HG03378 (cell line): ENCODE results near the gene ZNF317.
"Not testable (repeated sequence)": the region's sequence is repeated elsewhere in the genome, so short reads cannot be mapped to it uniquely, and the experiment has no call there.

Experiments used
- ATAC-seq: cut with Tn5 transposase; IDR thresholded peaks from one replicate; pipeline ENCODE4 v1.9.1; 2021; ENCODE audit warnings: mild to moderate bottlenecking, moderate library complexity; ENCODE audit not compliant: unreplicated experiment

ZNF317 gene

GRCh38 chr19:9171393-9171991, 31.3 kb downstream of the ZNF317 start:
- no peak for ATAC-seq

GRCh38 chr19:9175326-9175725, 35.1 kb downstream of the ZNF317 start:
- ATAC-seq, result no peak

GRCh38 chr19:9178901-9179300, 38.7 kb downstream of the ZNF317 start, which contains the start of gene OR7D2:
Gene OR7D2 (plus strand): TSS chr19:9178979. CDS start chr19:9185782, 6,803 bp downstream.
- ATAC-seq, result no peak

- no peak for ATAC-seq
These were observed 42.8 kb downstream of the ZNF317 start for GRCh38 chr19:9183000-9183399.

- no peak for ATAC-seq
These were observed 47.0 kb downstream of the ZNF317 start for GRCh38 chr19:9187191-9187590.

GRCh38 chr19:9189535-9189934, 49.3 kb downstream of the ZNF317 start:
- no peak for ATAC-seq

- not testable (repeated sequence) for ATAC-seq
These were observed 57.8 kb downstream of the ZNF317 start for GRCh38 chr19:9198044-9198443.

GRCh38 chr19:9205501-9206113, 65.4 kb downstream of the ZNF317 start:
- no peak for ATAC-seq
